Smooth muscle cell of trachea (primary cell): Measurements from ENCODE around the gene FABP7. TPM values are rescaled to one million over a fixed set of nuclear protein-coding genes. Genes with fewer than 3 reads are reported as not detected.

ENCODE experiments used
- total RNA-seq: library from RNA; depleted of rRNA; stranded (reverse); fragments of >200 nt; gene quantifications from 2 replicates; pipeline ENCODE4 v1.2.1, GENCODE V29; 2014

The FABP7 gene
- 0.15 TPM in 1 of 2 replicates, not detected in the other for total RNA-seq

GRCh38 chr6:122779667-122780066 is at the start of gene FABP7:
FABP7 (plus strand) TSS chr6:122779716; CDS start chr6:122779795, 79 bp downstream.

GRCh38 chr6:122789182-122790027 is 9.9 kb downstream of the FABP7 start, which contains the start of gene SMPDL3A:
SMPDL3A (plus strand) TSS chr6:122789258; CDS start chr6:122789347, 89 bp downstream.

Other genes starting within 250 kb of the FABP7 start
- gene PKIB, start 169.3 kb upstream of the FABP7 start, total RNA-seq = 2.6 and 11.1 TPM in 2 replicates
- gene SMPDL3A, start 9.5 kb downstream of the FABP7 start, total RNA-seq = 18.0 and 47.1 TPM in 2 replicates
- gene CLVS2, start 216.5 kb downstream of the FABP7 start, total RNA-seq = under 0.01 TPM in 1 of 2 replicates, not detected in the other